HEK293 (cell line): Measurements from ENCODE around the gene RNF138.

Experiments
- EGR2 ChIP-seq: fragments of 450-650 bp; formaldehyde crosslinking; IDR thresholded peaks from 2 replicates; pipeline ENCODE4 v1.5.1; 2016; ENCODE audit warnings: low read depth, missing biosample characterization, missing genetic modification characterization
- FEZF1 ChIP-seq: fragments of 450-650 bp; formaldehyde crosslinking; IDR thresholded peaks from 2 replicates; pipeline ENCODE4 v1.5.1; 2016; ENCODE audit warnings: missing biosample characterization, missing genetic modification characterization
- GLIS1 ChIP-seq: fragments of 450-650 bp; formaldehyde crosslinking; IDR thresholded peaks from 2 replicates; pipeline ENCODE4 v1.5.1; 2016; ENCODE audit warnings: missing biosample characterization, missing genetic modification characterization
- IKZF3 ChIP-seq: fragments of 450-650 bp; IDR thresholded peaks from 2 replicates; pipeline ENCODE4 v1.5.0; 2018; ENCODE audit warnings: missing biosample characterization, mild to moderate bottlenecking, missing genetic modification characterization, moderate library complexity
- KLF1 ChIP-seq: fragments of 450-650 bp; formaldehyde crosslinking; IDR thresholded peaks from 2 replicates; pipeline ENCODE4 v1.5.1; 2016; ENCODE audit warnings: missing biosample characterization, missing genetic modification characterization
- KLF10 ChIP-seq: fragments of 450-650 bp; IDR thresholded peaks from 2 replicates; pipeline ENCODE4 v1.5.1; 2018; ENCODE audit warnings: missing biosample characterization, mild to moderate bottlenecking, missing genetic modification characterization
- KLF16 ChIP-seq: fragments of 450-650 bp; formaldehyde crosslinking; IDR thresholded peaks from 2 replicates; pipeline ENCODE4 v1.5.1; 2017; ENCODE audit warnings: missing biosample characterization, missing genetic modification characterization
- KLF7 ChIP-seq: fragments of 450-650 bp; formaldehyde crosslinking; IDR thresholded peaks from 2 replicates; pipeline ENCODE4 v1.5.1; 2016; ENCODE audit warnings: missing biosample characterization, missing genetic modification characterization, borderline replicate concordance
- SP3 ChIP-seq: fragments of 450-650 bp; formaldehyde crosslinking; IDR thresholded peaks from 2 replicates; pipeline ENCODE4 v1.5.1; 2016; ENCODE audit warnings: missing biosample characterization, missing genetic modification characterization
- SP7 ChIP-seq: fragments of 450-650 bp; formaldehyde crosslinking; IDR thresholded peaks from 2 replicates; pipeline ENCODE4 v1.5.1; 2016; ENCODE audit warnings: missing biosample characterization, missing genetic modification characterization
- TRIM28 ChIP-seq: IDR thresholded peaks from 2 replicates; pipeline ENCODE4 v1.6.1; 2011; ENCODE audit warnings: low read length, control low read depth, borderline replicate concordance
- ZBTB20 ChIP-seq: fragments of 450-650 bp; formaldehyde crosslinking; IDR thresholded peaks from 2 replicates; pipeline ENCODE4 v1.5.1; 2016; ENCODE audit warnings: missing biosample characterization, missing genetic modification characterization
- ZFHX2 ChIP-seq: fragments of 450-650 bp; formaldehyde crosslinking; conservative IDR thresholded peaks from 2 replicates; pipeline ENCODE4 v1.5.1; 2016; ENCODE audit warnings: missing biosample characterization, missing genetic modification characterization
- ZNF146 ChIP-seq: fragments of 450-650 bp; formaldehyde crosslinking; IDR thresholded peaks from 2 replicates; pipeline ENCODE4 v1.5.1; 2016; ENCODE audit warnings: missing biosample characterization, missing genetic modification characterization
- ZNF155 ChIP-seq: fragments of 450-650 bp; formaldehyde crosslinking; IDR thresholded peaks from 2 replicates; pipeline ENCODE4 v1.5.1; 2016; ENCODE audit warnings: missing biosample characterization, missing genetic modification characterization
- ZNF24 ChIP-seq: fragments of 450-650 bp; formaldehyde crosslinking; IDR thresholded peaks from 2 replicates; pipeline ENCODE4 v1.5.1; 2016; ENCODE audit warnings: missing biosample characterization, missing genetic modification characterization
- ZNF324 ChIP-seq: fragments of 450-650 bp; formaldehyde crosslinking; IDR thresholded peaks from 2 replicates; pipeline ENCODE4 v1.5.1; 2016; ENCODE audit warnings: missing biosample characterization, missing genetic modification characterization
- ZNF391 ChIP-seq: fragments of 450-650 bp; formaldehyde crosslinking; IDR thresholded peaks from 2 replicates; pipeline ENCODE4 v1.5.1; 2016; ENCODE audit warnings: low read depth, missing biosample characterization, missing genetic modification characterization, borderline replicate concordance
- ZNF394 ChIP-seq: fragments of 450-650 bp; formaldehyde crosslinking; IDR thresholded peaks from 2 replicates; pipeline ENCODE4 v1.5.1; 2016; ENCODE audit warnings: missing biosample characterization, missing genetic modification characterization, mild to moderate bottlenecking, moderate library complexity, borderline replicate concordance
- ZNF48 ChIP-seq: fragments of 450-650 bp; formaldehyde crosslinking; IDR thresholded peaks from 2 replicates; pipeline ENCODE4 v1.5.1; 2016; ENCODE audit warnings: missing biosample characterization, missing genetic modification characterization
- ZNF544 ChIP-seq: fragments of 450-650 bp; formaldehyde crosslinking; IDR thresholded peaks from 2 replicates; pipeline ENCODE4 v1.5.0; 2017; ENCODE audit warnings: missing biosample characterization, missing genetic modification characterization
- ZNF548 ChIP-seq: fragments of 450-650 bp; formaldehyde crosslinking; IDR thresholded peaks from 2 replicates; pipeline ENCODE4 v1.5.1; 2016; ENCODE audit warnings: missing biosample characterization, missing genetic modification characterization
- ZNF580 ChIP-seq: fragments of 450-650 bp; formaldehyde crosslinking; IDR thresholded peaks from 2 replicates; pipeline ENCODE4 v1.5.1; 2016; ENCODE audit warnings: missing biosample characterization, missing genetic modification characterization
- ZNF76 ChIP-seq: fragments of 450-650 bp; formaldehyde crosslinking; IDR thresholded peaks from 2 replicates; pipeline ENCODE4; 2016; ENCODE audit warnings: low read depth, missing biosample characterization, missing genetic modification characterization, borderline replicate concordance
- ZNF792 ChIP-seq: fragments of 450-650 bp; formaldehyde crosslinking; IDR thresholded peaks from 2 replicates; pipeline ENCODE4 v1.5.1; 2016; ENCODE audit warnings: missing biosample characterization, missing genetic modification characterization
- ZSCAN23 ChIP-seq: fragments of 450-650 bp; formaldehyde crosslinking; IDR thresholded peaks from 2 replicates; pipeline ENCODE4 v1.5.1; 2016; ENCODE audit warnings: missing biosample characterization, missing genetic modification characterization
- ZSCAN30 ChIP-seq: fragments of 450-650 bp; IDR thresholded peaks from 2 replicates; pipeline ENCODE4 v1.5.1; 2018; ENCODE audit warnings: missing biosample characterization, mild to moderate bottlenecking, missing genetic modification characterization, moderate library complexity
- TF ChIP-seq, protein P1 (sequence below): fragments of 450-650 bp; formaldehyde crosslinking; IDR thresholded peaks from 2 replicates; pipeline ENCODE4 v1.5.1; 2017; ENCODE audit warnings: missing biosample characterization, missing genetic modification characterization
- TF ChIP-seq, protein P2 (sequence below): fragments of 450-650 bp; formaldehyde crosslinking; IDR thresholded peaks from 2 replicates; pipeline ENCODE4 v1.5.1; 2016; ENCODE audit warnings: missing biosample characterization, missing genetic modification characterization
- TF ChIP-seq, protein P3 (sequence below): fragments of 450-650 bp; formaldehyde crosslinking; IDR thresholded peaks from 2 replicates; pipeline ENCODE4 v1.5.1; 2016; ENCODE audit warnings: missing biosample characterization, missing genetic modification characterization
- TF ChIP-seq, protein P4 (sequence below): fragments of 450-650 bp; formaldehyde crosslinking; IDR thresholded peaks from 2 replicates; pipeline ENCODE4 v1.5.1; 2016; ENCODE audit warnings: missing biosample characterization, missing genetic modification characterization

The RNF138 gene

GRCh38 chr18:32092422-32093101 lies 888 bp downstream of the RNF138 start (continued):
- TF ChIP-seq IKZF3 (tag by site-specific recombination) (no peak), FEZF1 (tag by site-specific recombination) (no peak), ZNF544 (tag by site-specific recombination) (no peak), ZNF24 (tag by site-specific recombination) (peak; percentile 68), KLF1 (tag by site-specific recombination) (peak; percentile 89), ZNF324 (peak; percentile 60; the same call in 1 of the 2 replicates), ZNF76 (tag by site-specific recombination) (no peak), GLIS1 (tag by site-specific recombination) (peak; percentile 77), KLF10 (peak; percentile 95), EGR2 (tag by site-specific recombination) (peak; percentile 64), KLF16 (tag by site-specific recombination) (peak; percentile 97), ZBTB20 (peak; percentile 59; the same call in 1 of the 2 replicates), ZSCAN30 (tag by site-specific recombination) (peak; percentile 84; the same call in 1 of the 2 replicates), KLF7 (tag by site-specific recombination) (peak; percentile 19; the same call in 1 of the 2 replicates), ZNF548 (no peak), ZFHX2 (tag by site-specific recombination) (peak; percentile 90), ZNF48 (no peak), ZNF155 (no peak), SP3 (tag by site-specific recombination) (peak; percentile 96), ZNF391 (tag by site-specific recombination) (0 out of 2 replicates have a peak, but pooled peaks have one; percentile 20), ZNF792 (tag by site-specific recombination) (peak; percentile 70; the same call in 1 of the 2 replicates), ZSCAN23 (tag by site-specific recombination) (0 out of 2 replicates have a peak, but pooled peaks have one; percentile 25), ZNF394 (no peak), TRIM28 (no peak), ZNF146 (tag by site-specific recombination) (peak; percentile 14; the same call in 1 of the 2 replicates), SP7 (tag by site-specific recombination) (no peak; the same call in none of the 2 replicates), ZNF580 (tag by site-specific recombination) (peak; percentile 33; the same call in 1 of the 2 replicates)
- TF ChIP-seq, protein P1, sequence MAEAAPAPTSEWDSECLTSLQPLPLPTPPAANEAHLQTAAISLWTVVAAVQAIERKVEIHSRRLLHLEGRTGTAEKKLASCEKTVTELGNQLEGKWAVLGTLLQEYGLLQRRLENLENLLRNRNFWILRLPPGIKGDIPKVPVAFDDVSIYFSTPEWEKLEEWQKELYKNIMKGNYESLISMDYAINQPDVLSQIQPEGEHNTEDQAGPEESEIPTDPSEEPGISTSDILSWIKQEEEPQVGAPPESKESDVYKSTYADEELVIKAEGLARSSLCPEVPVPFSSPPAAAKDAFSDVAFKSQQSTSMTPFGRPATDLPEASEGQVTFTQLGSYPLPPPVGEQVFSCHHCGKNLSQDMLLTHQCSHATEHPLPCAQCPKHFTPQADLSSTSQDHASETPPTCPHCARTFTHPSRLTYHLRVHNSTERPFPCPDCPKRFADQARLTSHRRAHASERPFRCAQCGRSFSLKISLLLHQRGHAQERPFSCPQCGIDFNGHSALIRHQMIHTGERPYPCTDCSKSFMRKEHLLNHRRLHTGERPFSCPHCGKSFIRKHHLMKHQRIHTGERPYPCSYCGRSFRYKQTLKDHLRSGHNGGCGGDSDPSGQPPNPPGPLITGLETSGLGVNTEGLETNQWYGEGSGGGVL (tag by site-specific recombination): peak; percentile 38; the same call in 1 of the 2 replicates
- TF ChIP-seq, protein P2, sequence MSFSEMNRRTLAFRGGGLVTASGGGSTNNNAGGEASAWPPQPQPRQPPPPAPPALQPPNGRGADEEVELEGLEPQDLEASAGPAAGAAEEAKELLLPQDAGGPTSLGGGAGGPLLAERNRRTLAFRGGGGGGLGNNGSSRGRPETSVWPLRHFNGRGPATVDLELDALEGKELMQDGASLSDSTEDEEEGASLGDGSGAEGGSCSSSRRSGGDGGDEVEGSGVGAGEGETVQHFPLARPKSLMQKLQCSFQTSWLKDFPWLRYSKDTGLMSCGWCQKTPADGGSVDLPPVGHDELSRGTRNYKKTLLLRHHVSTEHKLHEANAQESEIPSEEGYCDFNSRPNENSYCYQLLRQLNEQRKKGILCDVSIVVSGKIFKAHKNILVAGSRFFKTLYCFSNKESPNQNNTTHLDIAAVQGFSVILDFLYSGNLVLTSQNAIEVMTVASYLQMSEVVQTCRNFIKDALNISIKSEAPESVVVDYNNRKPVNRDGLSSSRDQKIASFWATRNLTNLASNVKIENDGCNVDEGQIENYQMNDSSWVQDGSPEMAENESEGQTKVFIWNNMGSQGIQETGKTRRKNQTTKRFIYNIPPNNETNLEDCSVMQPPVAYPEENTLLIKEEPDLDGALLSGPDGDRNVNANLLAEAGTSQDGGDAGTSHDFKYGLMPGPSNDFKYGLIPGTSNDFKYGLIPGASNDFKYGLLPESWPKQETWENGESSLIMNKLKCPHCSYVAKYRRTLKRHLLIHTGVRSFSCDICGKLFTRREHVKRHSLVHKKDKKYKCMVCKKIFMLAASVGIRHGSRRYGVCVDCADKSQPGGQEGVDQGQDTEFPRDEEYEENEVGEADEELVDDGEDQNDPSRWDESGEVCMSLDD (tag by site-specific recombination): peak; percentile 43; the same call in 1 of the 2 replicates
- TF ChIP-seq, protein P3, sequence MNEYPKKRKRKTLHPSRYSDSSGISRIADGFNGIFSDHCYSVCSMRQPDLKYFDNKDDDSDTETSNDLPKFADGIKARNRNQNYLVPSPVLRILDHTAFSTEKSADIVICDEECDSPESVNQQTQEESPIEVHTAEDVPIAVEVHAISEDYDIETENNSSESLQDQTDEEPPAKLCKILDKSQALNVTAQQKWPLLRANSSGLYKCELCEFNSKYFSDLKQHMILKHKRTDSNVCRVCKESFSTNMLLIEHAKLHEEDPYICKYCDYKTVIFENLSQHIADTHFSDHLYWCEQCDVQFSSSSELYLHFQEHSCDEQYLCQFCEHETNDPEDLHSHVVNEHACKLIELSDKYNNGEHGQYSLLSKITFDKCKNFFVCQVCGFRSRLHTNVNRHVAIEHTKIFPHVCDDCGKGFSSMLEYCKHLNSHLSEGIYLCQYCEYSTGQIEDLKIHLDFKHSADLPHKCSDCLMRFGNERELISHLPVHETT: 0 out of 2 replicates have a peak, but pooled peaks have one; percentile 44
- TF ChIP-seq, protein P4, sequence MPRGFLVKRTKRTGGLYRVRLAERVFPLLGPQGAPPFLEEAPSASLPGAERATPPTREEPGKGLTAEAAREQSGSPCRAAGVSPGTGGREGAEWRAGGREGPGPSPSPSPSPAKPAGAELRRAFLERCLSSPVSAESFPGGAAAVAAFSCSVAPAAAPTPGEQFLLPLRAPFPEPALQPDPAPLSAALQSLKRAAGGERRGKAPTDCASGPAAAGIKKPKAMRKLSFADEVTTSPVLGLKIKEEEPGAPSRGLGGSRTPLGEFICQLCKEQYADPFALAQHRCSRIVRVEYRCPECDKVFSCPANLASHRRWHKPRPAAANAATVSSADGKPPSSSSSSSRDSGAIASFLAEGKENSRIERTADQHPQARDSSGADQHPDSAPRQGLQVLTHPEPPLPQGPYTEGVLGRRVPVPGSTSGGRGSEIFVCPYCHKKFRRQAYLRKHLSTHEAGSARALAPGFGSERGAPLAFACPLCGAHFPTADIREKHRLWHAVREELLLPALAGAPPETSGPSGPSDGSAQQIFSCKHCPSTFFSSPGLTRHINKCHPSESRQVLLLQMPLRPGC (tag by site-specific recombination): 0 out of 2 replicates have a peak, but pooled peaks have one; percentile 36
